ENCODE results near the gene RASL10B.
A peak's percentile ranks its signal among the peaks of the same experiment; 100 is the strongest.
"Not testable (repeated sequence)": the region's sequence is repeated elsewhere in the genome, so short reads cannot be mapped to it uniquely, and the experiment has no call there.

Gene RASL10B

DNA sequence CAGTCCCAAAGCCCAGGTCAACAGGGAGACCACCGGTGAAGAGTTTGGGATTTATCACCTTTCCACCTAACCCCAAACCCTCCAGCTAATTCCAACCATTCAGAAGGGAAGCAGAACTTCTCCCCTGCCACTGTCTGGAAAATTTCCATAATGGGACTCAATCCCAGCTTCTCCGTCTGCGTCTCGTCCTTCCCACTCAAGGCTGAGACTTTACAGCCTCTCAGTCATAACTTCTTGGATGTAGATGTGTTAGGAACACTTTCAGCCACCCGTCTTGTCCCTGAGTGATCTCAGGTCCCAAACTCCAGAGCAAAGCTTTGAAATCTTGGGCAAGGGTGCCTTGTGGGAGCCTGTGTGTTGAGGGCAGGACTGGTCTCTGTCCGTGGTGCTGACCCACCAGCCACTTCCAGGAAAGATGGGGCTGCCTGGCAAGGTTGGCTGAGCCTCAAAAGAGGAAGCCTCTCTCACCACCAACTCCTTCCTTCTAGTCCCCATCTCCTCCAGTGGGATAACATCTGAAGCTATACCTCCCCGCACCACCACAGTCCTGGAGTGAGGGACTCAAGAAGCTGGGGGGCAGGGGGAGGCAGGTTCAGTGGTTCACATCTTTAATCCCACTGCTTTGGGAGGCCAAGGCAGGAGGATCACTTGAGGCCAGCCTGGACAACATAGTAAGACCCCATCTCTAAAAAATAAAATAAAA lies 12.3 kb downstream of the RASL10B start:
- no peak for DNase-seq

- no peak for DNase-seq
Measured at GRCh38 chr17:35744830-35745229, 13.4 kb downstream of the RASL10B start.

- DNase-seq = no peak
Measured at GRCh38 chr17:35745246-35745645, 13.8 kb downstream of the RASL10B start.

DNA sequence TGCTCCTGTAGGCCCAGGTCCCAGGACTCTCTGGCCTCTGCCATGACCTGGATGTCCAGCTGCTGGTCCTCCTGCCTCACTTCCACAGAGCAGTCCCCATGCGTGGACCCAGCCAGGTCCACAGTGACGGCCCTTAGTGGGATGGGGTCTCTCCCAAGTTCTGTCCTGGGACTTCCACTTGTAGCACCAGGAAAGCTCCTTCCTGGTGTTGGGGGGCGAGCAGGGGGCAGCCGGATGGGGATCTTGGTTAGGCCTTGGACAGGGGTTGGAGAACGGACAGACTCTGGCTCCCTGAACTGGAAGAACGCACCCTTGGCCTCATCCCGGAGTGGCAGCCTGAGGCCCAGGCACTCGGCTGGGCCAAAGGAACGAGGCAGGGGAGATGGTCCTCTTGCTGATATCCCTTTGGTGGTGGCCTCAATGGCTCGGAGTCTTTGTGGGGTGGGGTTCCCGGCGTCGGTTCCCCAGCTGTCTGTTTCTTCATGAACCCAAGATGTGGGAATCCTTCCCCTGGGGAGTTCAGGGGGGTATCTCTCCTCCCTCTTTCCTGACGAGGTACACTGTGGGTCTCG lies 14.4 kb downstream of the RASL10B start:
- DNase-seq = no peak

- peak; percentile 81 for DNase-seq
Measured at GRCh38 chr17:35747540-35748017, 16.1 kb downstream of the RASL10B start.

DNA sequence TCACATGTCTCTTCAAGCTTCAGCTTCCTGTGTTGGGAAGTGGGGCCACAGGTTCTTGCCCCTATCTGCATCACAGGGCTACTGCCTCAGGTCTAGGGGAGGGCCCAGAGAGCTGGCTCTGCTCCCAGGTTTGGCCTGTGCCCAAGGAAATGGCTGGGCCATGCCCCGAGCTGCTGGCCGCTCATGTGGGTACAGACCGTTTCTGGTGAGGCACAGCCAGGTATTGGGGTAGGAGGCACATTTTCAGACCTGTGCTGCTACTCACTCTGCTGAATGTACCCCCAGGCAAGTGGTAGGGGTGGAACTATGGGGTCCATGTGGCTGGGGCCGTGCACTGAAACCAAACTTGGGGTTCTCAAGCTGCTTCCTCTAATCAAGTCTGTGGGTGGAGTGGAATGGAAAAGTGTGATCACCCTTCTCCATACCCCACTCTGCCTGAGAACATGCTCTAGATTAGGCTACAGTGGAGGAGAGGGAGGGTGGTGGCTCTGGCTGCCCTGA lies 17.0 kb downstream of the RASL10B start:
- no peak for DNase-seq

DNA sequence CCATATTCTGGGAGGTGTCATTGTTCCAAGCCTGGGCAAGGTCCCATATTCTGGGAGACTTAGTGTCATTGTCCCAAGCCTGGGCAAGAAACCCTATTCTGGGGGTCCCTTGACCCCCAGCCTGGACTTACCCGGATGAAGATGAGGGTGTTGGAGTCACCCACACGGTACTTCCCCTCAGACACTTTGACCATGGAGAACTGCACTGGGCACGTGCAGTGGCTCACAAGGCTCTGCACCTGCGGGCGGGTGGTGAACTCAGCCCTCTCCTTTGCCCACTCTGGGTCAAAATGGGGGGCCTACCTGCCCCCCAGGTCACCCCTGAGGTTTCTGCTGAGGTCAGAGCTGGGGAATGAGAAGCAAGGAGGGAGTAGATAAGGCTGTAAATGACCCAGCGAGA lies 17.5 kb downstream of the RASL10B start:
- DNase-seq = no peak

- no peak for DNase-seq
Measured at GRCh38 chr17:35749560-35750412, 18.3 kb downstream of the RASL10B start.

GRCh38 chr17:35750526-35751395 lies 19.3 kb downstream of the RASL10B start:
- no peak for DNase-seq

GRCh38 chr17:35751541-35751940 lies 20.1 kb downstream of the RASL10B start:
- DNase-seq = not testable (repeated sequence)

GRCh38 chr17:35752471-35752870 lies 21.0 kb downstream of the RASL10B start:
- DNase-seq = no peak

- DNase-seq = no peak
Measured at GRCh38 chr17:35752945-35753764, 21.7 kb downstream of the RASL10B start, which contains the start of gene GAS2L2. TSS of gene GAS2L2 (minus strand) at chr17:35753239. CDS start at chr17:35752850, 389 bp downstream.

GRCh38 chr17:35757243-35757642 lies 25.8 kb downstream of the RASL10B start:
- DNase-seq = no peak

DNA sequence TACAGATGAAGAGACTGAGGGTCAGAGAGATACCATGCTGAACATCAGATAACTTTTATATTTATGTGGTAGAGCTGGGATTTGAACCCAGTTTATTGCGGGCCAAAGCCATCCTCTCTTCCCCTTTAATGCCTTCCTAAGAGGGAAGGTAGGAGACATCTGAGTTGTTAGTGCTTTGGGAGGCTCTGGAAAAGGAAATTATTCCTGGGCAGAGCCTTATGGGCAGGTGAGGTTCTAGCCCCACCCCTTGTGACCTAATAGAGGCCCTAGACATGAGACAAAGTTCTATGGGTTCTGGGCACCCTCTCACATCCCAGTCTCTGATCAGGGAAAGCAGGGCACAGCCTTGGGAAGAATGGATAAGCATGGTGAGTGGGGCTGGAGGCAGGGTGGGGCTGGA lies 29.1 kb downstream of the RASL10B start, which contains the start of gene C17orf50:
Gene C17orf50 (plus strand): TSS at position 301 of the 400 bp plus-strand sequence. CDS start 55 bp downstream, at position 356.
- no peak for DNase-seq

- DNase-seq = no peak
Measured at GRCh38 chr17:35761601-35762000, 30.2 kb downstream of the RASL10B start.

- DNase-seq = no peak
Measured at GRCh38 chr17:35763767-35764122, 32.3 kb downstream of the RASL10B start.

GRCh38 chr17:35764123-35764991 lies 32.9 kb downstream of the RASL10B start:
- peak; percentile 89 for DNase-seq

GRCh38 chr17:35765086-35765710 lies 33.8 kb downstream of the RASL10B start:
- no peak for DNase-seq

DNA sequence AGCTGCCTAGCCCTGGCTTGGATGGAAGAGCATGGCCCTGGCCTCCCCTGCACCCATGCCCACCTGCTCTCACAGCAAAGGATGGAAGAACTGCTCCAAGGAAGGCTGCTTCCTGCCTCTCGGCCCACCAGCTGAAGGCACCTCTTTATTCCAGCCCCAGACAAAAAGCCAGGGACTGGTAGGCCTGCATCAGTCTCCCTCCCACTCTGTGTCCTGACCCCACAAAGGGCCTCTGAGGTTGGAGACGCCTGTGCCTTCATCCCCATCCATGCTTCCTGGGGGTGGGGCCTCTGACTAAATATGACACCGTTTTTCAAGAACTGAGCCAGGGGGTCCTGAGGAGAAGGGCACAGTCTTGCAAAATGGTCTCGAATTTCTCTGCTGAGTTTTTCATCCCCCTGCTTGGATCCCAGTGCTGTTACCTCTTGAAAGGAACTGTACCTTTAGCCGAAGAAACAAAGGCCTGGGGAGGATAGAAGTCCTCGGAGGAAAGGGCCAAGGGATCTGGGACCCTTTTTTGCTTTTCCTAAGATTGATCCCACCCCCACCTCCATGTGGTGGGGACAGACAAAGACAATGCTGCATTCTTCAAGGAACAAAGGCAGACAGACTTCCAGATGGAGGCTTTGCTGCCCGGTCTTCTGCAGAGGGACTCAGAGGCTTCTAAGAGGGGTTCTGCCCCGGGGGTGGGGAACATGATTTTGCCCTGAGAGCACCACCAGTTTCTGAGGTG lies 34.5 kb downstream of the RASL10B start:
- DNase-seq = no peak
